Astrocyte of the spinal cord (primary cell): Measurements from ENCODE around the gene SPINT2.

Experiments
- DNase-seq: peaks from one replicate; pipeline ENCODE4 v3.0.0; 2011; ENCODE audit warnings: low read depth, low spot score
- H3K4me3 ChIP-seq: 2 replicates; pipeline ENCODE4 v1.5.1; 2011; ENCODE audit warnings: low read depth, mild to moderate bottlenecking, low read length, moderate library complexity
- in situ Hi-C: cut with HindIII; loops from 2 replicates; pipeline ENCODE4 v1.10.0; 2017; ENCODE audit warnings: low sequenced_read_pairs
- TF ChIP-seq, protein P1 (sequence below): IDR thresholded peaks from 2 replicates; pipeline ENCODE4 v1.5.1; 2012; ENCODE audit warnings: low read depth, mild to moderate bottlenecking, low read length, inconsistent platforms

Gene SPINT2

DNA sequence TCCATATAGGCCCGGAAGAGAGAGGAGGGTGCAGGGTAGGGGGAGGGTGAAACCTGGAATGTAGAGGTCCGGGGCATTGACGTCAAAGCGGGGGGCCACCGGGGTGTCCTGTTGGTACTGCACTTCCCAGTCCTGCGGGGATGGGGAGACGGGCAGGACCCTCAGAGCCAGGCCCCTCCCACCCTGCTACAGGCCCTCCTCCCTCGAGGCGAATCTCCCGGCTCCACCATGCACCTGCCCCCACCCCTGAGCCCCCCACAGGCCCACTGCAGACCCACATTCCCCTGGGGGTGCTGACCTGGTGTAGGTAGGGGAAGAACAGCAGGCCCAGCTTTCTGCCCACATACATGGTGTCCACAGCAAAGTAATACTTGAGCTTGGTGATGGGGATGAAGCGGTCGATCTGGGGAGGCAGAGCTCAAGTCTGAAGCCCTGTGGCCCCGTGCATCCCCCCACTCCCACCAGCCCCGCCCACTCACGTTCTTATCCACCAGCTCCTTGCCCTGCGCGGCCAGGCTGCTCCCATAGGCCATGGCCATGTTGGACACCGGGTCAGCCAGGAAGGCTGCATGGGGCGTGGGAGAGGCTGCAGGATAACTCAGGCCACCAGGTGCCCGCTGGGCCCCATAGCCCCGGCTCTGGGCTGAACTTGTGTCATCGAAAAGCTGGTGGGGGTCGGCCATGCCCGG is 44.7 kb downstream of the SPINT2 start:
- H3K4me3 ChIP-seq, result no peak overlapping the region
- no peak for DNase-seq
- in situ Hi-C loops, result no loop called here
- TF ChIP-seq, protein P1, sequence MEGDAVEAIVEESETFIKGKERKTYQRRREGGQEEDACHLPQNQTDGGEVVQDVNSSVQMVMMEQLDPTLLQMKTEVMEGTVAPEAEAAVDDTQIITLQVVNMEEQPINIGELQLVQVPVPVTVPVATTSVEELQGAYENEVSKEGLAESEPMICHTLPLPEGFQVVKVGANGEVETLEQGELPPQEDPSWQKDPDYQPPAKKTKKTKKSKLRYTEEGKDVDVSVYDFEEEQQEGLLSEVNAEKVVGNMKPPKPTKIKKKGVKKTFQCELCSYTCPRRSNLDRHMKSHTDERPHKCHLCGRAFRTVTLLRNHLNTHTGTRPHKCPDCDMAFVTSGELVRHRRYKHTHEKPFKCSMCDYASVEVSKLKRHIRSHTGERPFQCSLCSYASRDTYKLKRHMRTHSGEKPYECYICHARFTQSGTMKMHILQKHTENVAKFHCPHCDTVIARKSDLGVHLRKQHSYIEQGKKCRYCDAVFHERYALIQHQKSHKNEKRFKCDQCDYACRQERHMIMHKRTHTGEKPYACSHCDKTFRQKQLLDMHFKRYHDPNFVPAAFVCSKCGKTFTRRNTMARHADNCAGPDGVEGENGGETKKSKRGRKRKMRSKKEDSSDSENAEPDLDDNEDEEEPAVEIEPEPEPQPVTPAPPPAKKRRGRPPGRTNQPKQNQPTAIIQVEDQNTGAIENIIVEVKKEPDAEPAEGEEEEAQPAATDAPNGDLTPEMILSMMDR, result no peak

DNA sequence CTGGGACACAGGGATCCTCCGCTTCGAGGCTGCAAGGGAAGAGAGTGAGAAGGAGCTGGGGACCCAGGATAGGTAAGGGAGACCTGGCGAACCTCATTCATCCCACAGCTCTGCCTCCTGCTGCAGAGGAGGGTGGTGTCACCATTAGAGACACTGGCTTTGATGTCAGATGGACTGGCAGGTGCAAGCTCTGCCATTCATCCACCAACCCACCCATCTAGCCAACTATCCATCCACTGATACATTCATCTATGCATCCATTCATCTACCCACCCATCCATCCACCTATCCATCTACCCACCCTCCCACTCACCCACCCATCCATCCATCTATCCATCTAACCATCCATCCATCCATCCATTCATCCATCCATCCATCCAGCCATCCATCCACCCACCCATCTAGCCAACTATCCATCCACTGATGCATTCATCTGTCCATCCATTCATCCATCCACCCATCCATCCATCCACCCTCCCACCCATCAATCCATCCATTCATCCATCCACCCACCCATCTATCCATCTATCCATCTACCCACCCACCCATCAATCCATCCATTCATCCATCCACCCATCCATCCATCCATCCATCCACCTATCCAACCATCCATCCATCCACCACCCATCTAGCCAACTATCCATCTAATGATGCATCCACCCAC is 45.4 kb downstream of the SPINT2 start:
- no peak for DNase-seq
- in situ Hi-C loops, result no loop called here
- no peak overlapping the region for H3K4me3 ChIP-seq
- TF ChIP-seq, protein P1, result no peak

DNA sequence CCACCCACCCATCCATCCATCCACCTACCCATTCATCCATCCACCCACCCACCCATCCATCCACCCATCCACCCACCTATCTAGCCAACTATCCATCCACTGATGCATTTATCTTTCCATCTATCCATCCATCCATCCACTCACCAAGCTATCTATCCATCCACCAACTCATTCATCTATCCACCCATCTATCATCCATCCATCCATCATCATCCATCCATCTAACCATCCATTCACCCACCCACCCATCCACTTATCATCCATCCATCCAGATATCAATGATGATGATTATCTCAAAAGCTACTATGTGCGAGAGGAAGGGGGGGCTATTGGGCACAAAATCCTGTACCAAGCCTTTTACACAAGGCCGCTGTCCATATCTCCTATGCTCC is 45.9 kb downstream of the SPINT2 start:
- in situ Hi-C loops, result no loop called here
- DNase-seq, result no peak
- TF ChIP-seq, protein P1, result no peak
- H3K4me3 ChIP-seq, result no peak overlapping the region

DNA sequence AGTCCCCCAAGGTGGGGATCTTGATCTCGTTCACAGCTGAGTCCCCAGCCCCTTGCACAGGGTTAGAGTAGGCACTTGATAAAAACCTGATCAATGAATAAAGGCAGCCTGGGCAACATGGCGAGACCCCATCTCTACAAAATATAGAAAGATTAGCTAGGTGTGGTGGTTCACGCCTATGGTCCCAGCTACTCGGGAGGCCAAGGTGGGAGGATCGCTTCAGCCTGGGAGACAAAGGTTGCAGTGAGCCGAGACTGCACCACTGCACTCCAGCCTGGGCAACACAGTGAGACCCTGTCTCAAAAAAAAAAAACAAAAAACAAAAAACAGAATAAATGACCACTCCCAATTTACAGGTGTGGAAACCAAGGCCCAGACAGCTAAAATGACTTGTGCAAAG is 46.6 kb downstream of the SPINT2 start:
- no peak for DNase-seq
- no peak overlapping the region for H3K4me3 ChIP-seq
- in situ Hi-C loops, result no loop called here
- TF ChIP-seq, protein P1, result no peak

DNA sequence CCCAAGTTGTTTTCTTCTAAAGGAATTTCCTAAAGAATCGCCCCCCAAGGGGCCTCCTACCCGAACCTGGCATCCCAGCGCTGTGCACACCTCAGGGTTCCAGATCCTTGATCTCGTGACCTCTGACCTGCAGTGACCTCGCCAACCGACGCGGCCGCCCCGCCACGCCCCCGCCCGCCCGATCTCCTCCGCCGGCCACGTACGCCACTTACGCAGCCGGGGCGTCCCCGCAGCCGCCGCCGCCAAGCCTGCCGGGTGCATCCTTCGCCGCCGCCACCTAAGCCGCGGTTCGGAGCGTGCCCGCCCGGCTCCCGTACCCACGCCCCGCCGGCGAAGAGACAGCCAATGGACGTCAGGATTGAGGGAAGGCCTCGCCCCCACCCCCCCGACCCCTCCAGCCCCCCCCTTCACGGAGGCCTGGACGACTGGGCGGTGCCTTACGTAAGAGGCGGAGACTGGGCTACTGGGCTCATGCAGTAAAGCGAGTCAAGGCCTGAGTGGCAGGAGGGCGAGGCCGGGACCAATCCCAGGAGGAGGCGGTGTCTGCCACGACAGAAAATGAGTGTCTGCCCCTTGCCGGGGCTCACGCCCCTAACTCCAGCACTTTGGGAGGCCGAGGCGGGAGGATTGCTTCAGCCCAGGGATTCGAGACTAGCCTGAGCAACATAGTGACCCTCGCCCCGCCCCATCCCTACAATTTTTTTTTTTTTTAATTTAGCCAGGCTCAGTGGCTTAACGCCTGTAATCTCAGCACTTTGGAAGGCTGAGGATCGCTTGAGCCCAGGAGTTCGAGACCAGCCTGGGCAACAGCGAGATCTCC is 51.5 kb downstream of the SPINT2 start, which contains the start of gene YIF1B:
Gene YIF1B, minus strand, starts transcription at position 291 of the 820 bp plus-strand sequence. Its CDS starts 30 bp downstream, at position 261.
- TF ChIP-seq, protein P1, result no peak
- peak; percentile 97 for DNase-seq
- in situ Hi-C loops, result no loop called here
- peak within 1 kb of the TSS; percentile 60 for H3K4me3 ChIP-seq

DNA sequence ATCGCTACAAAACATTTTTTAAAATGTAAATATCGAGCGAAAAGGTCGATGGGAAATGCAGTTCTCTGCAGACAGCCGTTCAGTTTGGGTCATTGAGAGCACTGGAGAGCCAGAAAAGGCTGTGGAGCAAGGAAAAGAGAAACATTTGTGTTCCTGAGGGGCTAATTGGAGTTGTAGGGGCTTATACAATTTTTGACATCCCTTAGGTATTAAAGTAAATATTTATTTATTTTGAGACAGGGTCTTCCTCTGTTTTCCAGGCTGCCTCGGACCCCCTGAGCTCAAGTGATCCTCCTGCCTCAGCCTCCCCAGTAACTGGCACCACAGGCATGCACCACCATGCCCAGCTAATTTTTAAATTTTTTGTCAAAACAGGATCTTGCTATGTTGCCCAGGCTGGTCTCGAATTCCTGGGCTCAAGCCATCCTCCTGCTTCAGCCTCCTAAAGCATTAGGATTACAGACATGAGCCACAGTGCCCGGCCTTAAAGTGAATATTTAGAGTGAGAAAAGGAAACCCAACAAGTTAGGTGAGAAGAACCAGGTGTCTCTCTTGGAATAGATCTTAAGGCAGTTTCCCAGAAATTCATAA is 52.2 kb downstream of the SPINT2 start:
- peak overlapping the region; percentile 37 for H3K4me3 ChIP-seq
- no peak for DNase-seq
- in situ Hi-C loops, result no loop called here
- TF ChIP-seq, protein P1, result no peak
